Left lung (tissue), 10 donors: ENCODE measurements around the gene CLEC4G. TPM values are rescaled to one million over a fixed set of nuclear protein-coding genes. Genes with fewer than 3 reads are reported as not detected.

ENCODE experiments used
- ATAC-seq: fragments of 200-7000 bp; cut with Tn5 transposase; one replicate; pipeline ENCODE4 v1.9.1; 2020; ENCODE audit warnings: moderate library complexity
- DNase-seq, 4 donors: peaks; one replicate each; pipeline ENCODE4 v3.0.0-alpha.2; 2013 to 2020
- H3K27ac ChIP-seq, 2 donors: fragments of 200-600 bp; sonication (generic) in 1 of 2; one replicate each; pipeline versions ENCODE4 v1.5.0 to v1.8.0; 2020 to 2021
- H3K27me3 ChIP-seq, 2 donors: fragments of 200-600 bp; sonication (generic) in 1 of 2; one replicate each; pipeline versions ENCODE4 v1.5.0 to v1.8.0; 2020 to 2021
- H3K36me3 ChIP-seq, 2 donors: fragments of 200-600 bp; sonication (generic) in 1 of 2; one replicate each; pipeline versions ENCODE4 v1.5.0 to v1.8.0; 2020 to 2021
- H3K4me1 ChIP-seq, 2 donors: fragments of 200-600 bp; one replicate each; pipeline ENCODE4 v1.8.0; 2021
- H3K4me3 ChIP-seq, 2 donors: fragments of 200-600 bp; sonication (generic) in 1 of 2; one replicate each; pipeline versions ENCODE4 v1.5.0 to v1.8.0; 2020 to 2021; ENCODE audit warnings: mild to moderate bottlenecking in 1 of 2
- H3K9me3 ChIP-seq, 2 donors: fragments of 200-600 bp; sonication (generic) in 1 of 2; one replicate each; pipeline versions ENCODE4 v1.5.0 to v1.8.0; 2020 to 2021
- intact Hi-C, 2 donors: fragments of 100-400 bp; cut with DNase I; formaldehyde crosslinking; loops; one replicate each; pipeline versions ENCODE4 v1.11.2 to v1.14.2; 2022
- polyA plus RNA-seq, 6 donors: library from polyadenylated mRNA; unstranded; fragments of 120-200 nt; gene quantifications; one replicate each; pipeline ENCODE4 v1.2.1, GENCODE V29; 2013; ENCODE audit not compliant: insufficient read length in 6 of 6
- total RNA-seq, 2 donors: library from RNA; stranded (reverse); fragmentation: NEBNext Ultra II Directional; extraction: Animal tissue kit (Norgen Biotek cat#: 25700); gene quantifications; one replicate each; pipeline ENCODE4 v1.2.1, GENCODE V29; 2021
- TF ChIP-seq, protein P1 (sequence below), 2 donors: fragments of 200-600 bp; sonication (generic) in 1 of 2; IDR thresholded peaks; one replicate each; pipeline versions ENCODE4 v1.5.0 to v1.8.0; 2021; ENCODE audit warnings: antibody characterized with exemption in 2 of 2
- donor health status: DM: no; HTN: yes; CAD: no.
- donor health status: DM: no; HTN: no; CAD: no.

The CLEC4G gene
- total and polyA plus RNA-seq, 8 donors: 0.20 to 2.2 (median 0.33) TPM; not detected in 2

GRCh38 chr19:7742991-7743390 is 11.1 kb upstream of the CLEC4G start:
- Histone ChIP-seq H3K4me3 (no peak overlapping the region), H3K27me3 (peaks cover 0 to 4% of the 10 kb centered on the region in 2 donors), H3K27ac (no peak overlapping the region), H3K9me3 (no peaks in the 10 kb centered on the region), H3K4me1 (peaks cover 0 to 6% of the 10 kb centered on the region in 2 donors), H3K36me3 (no peaks in the 10 kb centered on the region)
- intact Hi-C loops: no loop called here
- TF ChIP-seq, protein P1, sequence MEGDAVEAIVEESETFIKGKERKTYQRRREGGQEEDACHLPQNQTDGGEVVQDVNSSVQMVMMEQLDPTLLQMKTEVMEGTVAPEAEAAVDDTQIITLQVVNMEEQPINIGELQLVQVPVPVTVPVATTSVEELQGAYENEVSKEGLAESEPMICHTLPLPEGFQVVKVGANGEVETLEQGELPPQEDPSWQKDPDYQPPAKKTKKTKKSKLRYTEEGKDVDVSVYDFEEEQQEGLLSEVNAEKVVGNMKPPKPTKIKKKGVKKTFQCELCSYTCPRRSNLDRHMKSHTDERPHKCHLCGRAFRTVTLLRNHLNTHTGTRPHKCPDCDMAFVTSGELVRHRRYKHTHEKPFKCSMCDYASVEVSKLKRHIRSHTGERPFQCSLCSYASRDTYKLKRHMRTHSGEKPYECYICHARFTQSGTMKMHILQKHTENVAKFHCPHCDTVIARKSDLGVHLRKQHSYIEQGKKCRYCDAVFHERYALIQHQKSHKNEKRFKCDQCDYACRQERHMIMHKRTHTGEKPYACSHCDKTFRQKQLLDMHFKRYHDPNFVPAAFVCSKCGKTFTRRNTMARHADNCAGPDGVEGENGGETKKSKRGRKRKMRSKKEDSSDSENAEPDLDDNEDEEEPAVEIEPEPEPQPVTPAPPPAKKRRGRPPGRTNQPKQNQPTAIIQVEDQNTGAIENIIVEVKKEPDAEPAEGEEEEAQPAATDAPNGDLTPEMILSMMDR (IDR thresholded peaks at IDR 0.05): no peak
- ATAC-seq: no peak
- DNase-seq: no peak

- peaks cover 0 to 4% of the 10 kb centered on the region in 2 donors for H3K4me1 ChIP-seq
- H3K9me3 ChIP-seq: no peaks in the 10 kb centered on the region
- ATAC-seq: no peak
- intact Hi-C loops: no loop called here
- no peaks in the 10 kb centered on the region for H3K36me3 ChIP-seq
- no peak overlapping the region for H3K4me3 ChIP-seq
- TF ChIP-seq, protein P1 (IDR thresholded peaks at IDR 0.05): no peak
- H3K27me3 ChIP-seq: peaks cover 0 to under 1% of the 10 kb centered on the region in 2 donors
- H3K27ac ChIP-seq: no peak overlapping the region
- no peak for DNase-seq
Measured at GRCh38 chr19:7742575-7742974, 10.7 kb upstream of the CLEC4G start.

DNA sequence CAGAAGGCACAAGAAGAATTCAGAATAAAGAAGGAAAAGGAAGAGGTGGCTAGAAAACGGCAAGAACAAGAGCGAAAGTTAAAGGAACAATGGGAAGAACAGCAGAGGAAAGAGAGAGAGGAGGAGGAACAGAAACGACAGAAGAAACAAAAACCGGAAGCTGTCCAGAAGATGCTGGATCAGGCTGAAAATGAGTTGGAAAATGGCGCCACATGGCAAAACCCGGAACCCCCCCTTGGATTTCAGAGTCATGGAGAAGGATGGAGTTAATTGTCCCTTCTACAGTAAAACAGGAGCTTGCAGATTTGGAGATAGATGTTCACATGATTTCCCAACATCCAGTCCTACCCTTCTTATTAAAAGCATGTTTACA is 8.8 kb upstream of the CLEC4G start:
- intact Hi-C loops: no loop called here
- no peaks in the 10 kb centered on the region for H3K4me1 ChIP-seq
- no peaks in the 10 kb centered on the region for H3K36me3 ChIP-seq
- no peak overlapping the region for H3K4me3 ChIP-seq
- TF ChIP-seq, protein P1 (IDR thresholded peaks at IDR 0.05): no peak
- ATAC-seq (no peak), DNase-seq (no peak)
- H3K27me3 ChIP-seq: no peaks in the 10 kb centered on the region
- peak overlapping the region in 1 of 2 donors; percentile 63 for H3K27ac ChIP-seq
- H3K9me3 ChIP-seq: no peaks in the 10 kb centered on the region

- ATAC-seq: no peak
- TF ChIP-seq, protein P1 (IDR thresholded peaks at IDR 0.05): no peak
- Histone ChIP-seq H3K9me3 (no peaks in the 10 kb centered on the region), H3K36me3 (no peaks in the 10 kb centered on the region), H3K27me3 (no peaks in the 10 kb centered on the region), H3K4me3 (no peak overlapping the region), H3K4me1 (peaks cover 0 to under 1% of the 10 kb centered on the region in 2 donors), H3K27ac (peak overlapping the region; percentile 23 to 63)
- intact Hi-C loops: no loop called here
- DNase-seq: no peak
Measured at GRCh38 chr19:7739801-7740681, 8.1 kb upstream of the CLEC4G start.

DNA sequence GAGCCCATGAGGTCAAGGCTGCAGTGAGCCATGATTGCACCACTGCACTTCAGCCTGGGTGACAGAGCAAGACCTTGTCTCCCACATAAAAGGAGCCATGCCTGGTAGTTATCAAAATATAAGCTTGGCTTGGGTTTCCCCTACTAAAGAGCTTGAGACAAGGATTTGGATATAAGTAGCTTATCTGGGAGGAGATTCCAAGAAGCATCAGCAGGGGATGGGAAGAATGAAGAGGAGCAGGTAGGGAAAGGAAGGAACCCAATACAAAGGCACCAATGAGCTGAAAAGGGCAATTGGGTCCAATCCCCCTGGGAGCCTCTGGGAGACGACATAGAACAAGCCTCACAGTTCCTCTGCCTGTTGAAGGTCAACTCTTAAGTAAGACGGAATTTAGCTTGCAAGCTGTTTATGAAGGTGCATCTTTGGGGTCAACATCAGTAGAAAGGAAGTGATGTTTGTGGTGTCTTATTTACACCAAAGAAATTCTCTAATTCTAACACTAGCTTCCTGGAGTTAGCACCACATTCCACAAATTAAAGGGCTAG is 7.4 kb upstream of the CLEC4G start:
- ATAC-seq (no peak), DNase-seq (no peak)
- TF ChIP-seq, protein P1 (IDR thresholded peaks at IDR 0.05): no peak
- Histone ChIP-seq H3K4me3 (no peak overlapping the region), H3K27ac (no peak overlapping the region), H3K27me3 (no peaks in the 10 kb centered on the region), H3K4me1 (peaks cover 0 to 8% of the 10 kb centered on the region in 2 donors), H3K36me3 (no peaks in the 10 kb centered on the region), H3K9me3 (no peaks in the 10 kb centered on the region)
- intact Hi-C loops: no loop called here
